ENCODE data around the gene LGR4.

The LGR4 gene

GRCh38 chr11:27460158-27460978 is 12.2 kb downstream of the LGR4 start:
- H3K9me3 ChIP-seq (ENCODE audit: control insufficient read depth, insufficient read depth, low read length): no peaks in the 10 kb centered on the region
- no peaks in the 10 kb centered on the region for H3F3A ChIP-seq (ENCODE audit: control insufficient read depth, insufficient read depth)
- H3K4me1 ChIP-seq (ENCODE audit: control insufficient read depth, low read length): no peaks in the 10 kb centered on the region
- no peak overlapping the region for H3K4me2 ChIP-seq (ENCODE audit: low read length)
- no peaks in the 10 kb centered on the region for H4K20me1 ChIP-seq (ENCODE audit: control insufficient read depth, insufficient read depth, low read depth, low read length)
- H3K79me2 ChIP-seq (ENCODE audit: control insufficient read depth, low read length): no peaks in the 10 kb centered on the region
- H3K4me3 ChIP-seq (ENCODE audit: low read length): no peak overlapping the region
- no peaks in the 10 kb centered on the region for H3K9me2 ChIP-seq (replicated peaks; ENCODE audit: control insufficient read depth, low read length)
- no peaks in the 10 kb centered on the region for H3K27me3 ChIP-seq (ENCODE audit: control insufficient read depth, low read length)
- H3K27ac ChIP-seq (ENCODE audit: low read depth, low read length): no peak overlapping the region
- no peaks in the 10 kb centered on the region for H3K36me3 ChIP-seq (ENCODE audit: control insufficient read depth, low read length)
- no peak for TF ChIP-seq EZH2phosphoT487 (IDR thresholded peaks at IDR 0.05; ENCODE audit: borderline replicate concordance, low read length)
- TF ChIP-seq CTCF (IDR thresholded peaks at IDR 0.05; ENCODE audit: low read depth, low read length, poor library complexity, severe bottlenecking): no peak

DNA sequence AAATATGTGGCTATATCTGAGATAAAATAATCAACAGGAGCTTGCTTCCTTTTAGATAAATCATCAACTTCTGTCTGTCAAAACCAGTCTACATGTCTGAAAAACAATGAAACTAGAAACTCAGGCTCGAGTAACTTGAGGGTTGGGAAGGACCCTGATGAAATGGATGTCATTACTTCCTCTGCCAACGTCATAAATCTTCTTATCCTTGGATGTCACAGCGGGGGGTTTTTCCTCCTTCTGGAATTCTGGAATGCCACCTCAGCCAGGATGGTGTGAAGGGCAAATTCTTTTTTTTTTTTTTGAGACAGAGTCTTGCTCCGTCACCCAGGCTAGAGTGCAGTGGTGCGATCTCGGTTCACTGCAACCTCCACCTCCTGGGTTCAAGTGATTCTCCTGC is 13.4 kb downstream of the LGR4 start:
- H3K4me1 ChIP-seq (ENCODE audit: control insufficient read depth, low read length): no peaks in the 10 kb centered on the region
- no peaks in the 10 kb centered on the region for H3K36me3 ChIP-seq (ENCODE audit: control insufficient read depth, low read length)
- H3K9me3 ChIP-seq (ENCODE audit: control insufficient read depth, insufficient read depth, low read length): no peaks in the 10 kb centered on the region
- no peaks in the 10 kb centered on the region for H3K9me2 ChIP-seq (replicated peaks; ENCODE audit: control insufficient read depth, low read length)
- TF ChIP-seq EZH2phosphoT487 (IDR thresholded peaks at IDR 0.05; ENCODE audit: borderline replicate concordance, low read length): no peak
- no peak for TF ChIP-seq CTCF (IDR thresholded peaks at IDR 0.05; ENCODE audit: low read depth, low read length, poor library complexity, severe bottlenecking)
- H3K27me3 ChIP-seq (ENCODE audit: control insufficient read depth, low read length): no peaks in the 10 kb centered on the region
- H4K20me1 ChIP-seq (ENCODE audit: control insufficient read depth, insufficient read depth, low read depth, low read length): no peaks in the 10 kb centered on the region
- no peak overlapping the region for H3K4me3 ChIP-seq (ENCODE audit: low read length)
- H3K4me2 ChIP-seq (ENCODE audit: low read length): no peak overlapping the region
- no peaks in the 10 kb centered on the region for H3F3A ChIP-seq (ENCODE audit: control insufficient read depth, insufficient read depth)
- no peak overlapping the region for H3K27ac ChIP-seq (ENCODE audit: low read depth, low read length)
- H3K79me2 ChIP-seq (ENCODE audit: control insufficient read depth, low read length): no peaks in the 10 kb centered on the region

GRCh38 chr11:27458182-27458581 is 14.4 kb downstream of the LGR4 start:
- Histone ChIP-seq H3K4me3 (ENCODE audit: low read length) (no peak overlapping the region), H3K27ac (ENCODE audit: low read depth, low read length) (no peak overlapping the region), H3K4me1 (ENCODE audit: control insufficient read depth, low read length) (no peaks in the 10 kb centered on the region), H3K9me2 (replicated peaks; ENCODE audit: control insufficient read depth, low read length) (no peaks in the 10 kb centered on the region), H4K20me1 (ENCODE audit: control insufficient read depth, insufficient read depth, low read depth, low read length) (no peaks in the 10 kb centered on the region), H3K27me3 (ENCODE audit: control insufficient read depth, low read length) (no peaks in the 10 kb centered on the region), H3K79me2 (ENCODE audit: control insufficient read depth, low read length) (no peaks in the 10 kb centered on the region), H3K9me3 (ENCODE audit: control insufficient read depth, insufficient read depth, low read length) (no peaks in the 10 kb centered on the region), H3F3A (ENCODE audit: control insufficient read depth, insufficient read depth) (no peaks in the 10 kb centered on the region), H3K36me3 (ENCODE audit: control insufficient read depth, low read length) (no peaks in the 10 kb centered on the region), H3K4me2 (ENCODE audit: low read length) (no peak overlapping the region)
- TF ChIP-seq EZH2phosphoT487 (IDR thresholded peaks at IDR 0.05; ENCODE audit: borderline replicate concordance, low read length): no peak
- TF ChIP-seq CTCF (IDR thresholded peaks at IDR 0.05; ENCODE audit: low read depth, low read length, poor library complexity, severe bottlenecking): no peak

Measured in DOHH2 (cell line).